DMS114 treated with DMSO at 0.1 percent for 48 hours (cell line): ENCODE data around the gene ZFYVE19.

Experiments
- DNase-seq: peaks from one replicate; lab custom pipeline; 2025; ENCODE audit not compliant: unreplicated experiment; lab: John Stamatoyannopoulos, UW

Gene ZFYVE19

DNA sequence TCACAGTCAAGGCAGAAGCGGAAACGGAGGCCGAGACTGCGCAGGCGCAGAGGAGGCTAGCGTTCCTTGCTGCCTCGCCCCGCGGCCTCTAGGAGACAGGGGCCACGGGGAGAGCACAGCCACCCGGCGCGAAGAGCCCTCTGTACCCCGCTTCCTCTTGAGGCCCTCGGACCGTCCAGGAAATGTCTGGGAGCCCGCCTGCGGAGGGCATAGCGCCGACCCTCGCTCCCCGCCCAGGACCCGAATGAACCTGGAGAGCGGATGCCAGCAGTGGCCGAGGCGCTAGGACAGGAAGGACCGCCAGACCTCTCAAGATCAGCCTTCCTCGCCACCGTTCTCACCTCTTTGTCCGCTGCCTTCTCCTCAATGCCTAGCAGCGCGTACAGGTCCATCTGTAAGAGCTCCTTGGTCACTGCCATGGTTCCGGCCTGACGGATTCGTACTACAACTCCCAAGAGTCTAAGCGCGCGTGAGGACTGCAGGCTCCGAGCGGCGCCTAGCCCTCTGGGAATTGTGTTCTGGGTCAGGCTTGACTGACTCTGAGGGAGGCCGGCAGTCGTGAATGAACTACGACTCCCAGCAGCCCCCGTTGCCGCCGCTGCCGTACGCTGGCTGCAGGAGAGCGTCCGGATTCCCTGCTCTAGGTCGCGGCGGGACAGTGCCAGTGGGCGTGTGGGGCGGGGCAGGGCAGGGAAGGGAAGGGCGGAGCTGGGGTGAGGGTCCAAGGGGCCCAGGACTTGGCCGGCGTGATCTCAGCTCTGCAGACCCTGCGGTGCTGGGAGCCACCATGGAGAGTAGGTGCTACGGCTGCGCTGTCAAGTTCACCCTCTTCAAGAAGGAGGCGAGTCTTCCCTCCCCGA lies at the start of gene ZFYVE19, which contains the start of gene DNAJC17:
Gene ZFYVE19, plus strand, starts transcription at position 62 of the 860 bp plus-strand sequence. Its CDS starts 501 bp downstream, at position 563.
Gene DNAJC17, minus strand, starts transcription at position 446 of the 860 bp plus-strand sequence. Its CDS starts 27 bp downstream, at position 419.
- peak; percentile 98 for DNase-seq

- DNase-seq: no peak
Measured at GRCh38 chr15:40759961-40760360, 46.9 kb upstream of the ZFYVE19 start.

DNA sequence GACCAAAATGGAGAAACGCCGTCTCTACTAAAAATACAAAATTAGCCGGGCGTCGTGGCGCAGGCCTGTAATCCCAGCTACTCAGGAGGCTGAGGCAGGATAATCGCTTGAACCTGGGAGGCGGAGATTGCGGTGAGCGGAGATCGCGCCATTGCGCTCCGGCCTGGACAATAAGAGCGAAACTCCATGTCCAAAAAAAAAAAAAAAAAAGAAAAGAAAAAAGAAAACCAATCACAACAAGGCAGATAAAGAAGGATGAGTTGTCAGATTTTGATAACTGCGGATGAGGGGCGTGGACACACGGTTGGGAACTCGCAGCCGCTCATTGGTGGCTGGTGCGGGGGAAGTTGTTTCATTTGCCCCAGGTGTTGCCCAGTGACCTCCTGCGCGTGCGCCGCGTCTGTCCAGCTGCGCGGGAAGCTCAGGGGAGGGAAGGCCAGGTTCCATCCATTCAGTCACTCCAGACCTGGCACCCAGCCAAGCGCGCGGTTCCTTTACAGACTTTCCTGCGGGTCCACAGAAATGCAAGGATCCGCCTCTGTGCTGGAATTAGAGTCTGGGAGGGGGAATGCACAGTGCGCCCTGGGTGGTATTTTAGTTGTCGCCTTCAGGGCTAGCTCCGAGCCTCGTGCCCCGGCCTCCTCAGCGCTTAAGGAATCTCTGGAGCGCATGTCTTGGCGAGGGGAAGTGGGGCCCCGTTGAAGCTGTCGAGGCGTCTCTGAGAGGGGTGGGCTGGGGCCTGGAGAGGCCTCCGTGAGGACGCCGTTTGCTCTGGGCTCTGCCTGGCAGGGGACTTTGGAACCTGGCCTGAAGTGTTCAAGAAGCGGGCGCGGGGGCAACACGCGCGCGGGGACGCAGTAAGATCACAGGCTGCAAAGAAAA lies 43.7 kb upstream of the ZFYVE19 start:
- no peak for DNase-seq

- DNase-seq: peak; percentile 66
Measured at GRCh38 chr15:40763801-40764628, 42.9 kb upstream of the ZFYVE19 start, which contains the start of gene GCHFR. GCHFR (plus strand) TSS chr15:40764068; CDS start chr15:40764181, 113 bp downstream.

- DNase-seq: no peak
Measured at GRCh38 chr15:40764629-40765103, 42.2 kb upstream of the ZFYVE19 start.

GRCh38 chr15:40766194-40766815 lies 40.6 kb upstream of the ZFYVE19 start:
- no peak for DNase-seq

GRCh38 chr15:40766906-40767837 lies 39.7 kb upstream of the ZFYVE19 start:
- DNase-seq: no peak

- DNase-seq: no peak
Measured at GRCh38 chr15:40767838-40768500, 38.9 kb upstream of the ZFYVE19 start.

- no peak for DNase-seq
Measured at GRCh38 chr15:40768521-40769273, 38.2 kb upstream of the ZFYVE19 start.

GRCh38 chr15:40769274-40770146 lies 37.4 kb upstream of the ZFYVE19 start, which contains the start of gene C15orf62:
C15orf62 (plus strand) TSS chr15:40769980; CDS start chr15:40770496, 516 bp downstream.
- DNase-seq: no peak

- no peak for DNase-seq
Measured at GRCh38 chr15:40770147-40770721, 36.7 kb upstream of the ZFYVE19 start.

GRCh38 chr15:40771242-40771641 lies 35.6 kb upstream of the ZFYVE19 start:
- DNase-seq: no peak

DNA sequence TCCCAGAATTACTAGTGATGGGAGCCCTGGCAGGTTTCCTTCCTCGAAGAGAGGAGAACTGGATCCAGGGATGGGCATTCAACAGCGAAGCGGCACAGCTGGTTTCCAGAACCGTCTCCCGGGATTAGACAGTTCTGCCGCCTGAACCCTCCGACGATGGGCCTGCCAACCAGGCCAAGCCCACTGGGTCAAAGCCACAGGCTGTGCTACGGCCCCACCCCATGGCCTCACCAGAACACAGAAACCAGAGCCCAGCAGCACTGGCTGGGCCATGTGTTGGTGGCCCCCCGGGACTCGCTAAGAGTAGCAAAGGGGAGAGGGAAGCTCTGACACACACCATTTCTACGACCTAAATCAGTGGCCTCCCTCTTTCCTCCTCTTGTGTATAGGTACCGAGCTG lies 34.9 kb upstream of the ZFYVE19 start:
- DNase-seq: no peak

DNA sequence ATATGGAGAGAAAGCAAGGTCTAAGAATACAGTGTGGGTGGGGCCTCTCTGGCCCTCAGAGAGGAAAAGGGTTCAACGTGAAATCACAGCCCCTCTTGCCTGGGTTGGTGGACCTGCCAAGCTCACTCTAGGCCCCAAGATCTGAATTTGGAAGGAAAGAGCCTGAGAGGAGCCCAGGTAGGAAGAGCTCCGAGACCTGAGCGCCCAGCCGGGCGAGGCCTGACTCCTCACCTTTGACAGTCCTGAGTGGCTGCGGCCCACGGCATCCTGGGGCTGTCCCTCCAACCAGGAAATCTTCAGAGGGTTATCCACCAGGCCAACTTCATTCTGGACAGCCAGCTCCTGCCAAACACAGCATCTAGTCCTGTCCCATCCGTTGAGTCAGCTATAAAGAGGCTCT lies 33.4 kb upstream of the ZFYVE19 start:
- DNase-seq: no peak

DNA sequence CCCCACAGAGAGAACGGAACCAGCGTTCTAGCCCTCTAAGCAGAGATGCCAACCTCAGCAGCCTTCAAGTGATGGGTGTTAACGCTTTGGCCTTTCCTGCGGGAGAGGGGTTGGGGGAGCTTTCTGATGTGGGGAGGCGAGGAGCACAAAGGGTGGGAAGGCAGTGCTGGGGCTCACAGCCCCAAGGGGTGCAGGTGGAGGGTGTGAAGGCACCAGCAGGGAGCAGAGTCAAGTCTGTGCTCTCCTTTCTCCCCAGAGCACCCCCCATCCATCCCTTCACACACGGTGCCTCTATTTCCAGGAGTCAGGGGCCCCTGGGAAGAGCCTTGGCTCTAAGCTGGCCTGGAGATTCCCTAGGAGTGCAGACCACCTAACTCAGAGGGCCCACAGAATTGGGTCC lies 33.0 kb upstream of the ZFYVE19 start:
- DNase-seq: no peak

- no peak for DNase-seq
Measured at GRCh38 chr15:40775007-40775406, 31.9 kb upstream of the ZFYVE19 start.
